ENCODE measurements around the gene RASA3.
"Not testable (repeated sequence)": the region's sequence is repeated elsewhere in the genome, so short reads cannot be mapped to it uniquely, and the experiment has no call there.

RASA3 gene

GRCh38 chr13:114132419-114133121 lies at the start of gene RASA3:
RASA3 (minus strand) TSS chr13:114132623; CDS start chr13:114132489, 134 bp downstream.
- no peak for DNase-seq (ENCODE audit: low read depth)

- DNase-seq (ENCODE audit: low read depth): no peak
Observed at GRCh38 chr13:114179087-114179658, 46.8 kb upstream of the RASA3 start, which contains the start of gene CFAP97D2. CFAP97D2 (plus strand) TSS chr13:114179257; CDS start chr13:114179331, 74 bp downstream.

- no peak for DNase-seq (ENCODE audit: low read depth)
Observed at GRCh38 chr13:114177245-114178010, 45.0 kb upstream of the RASA3 start.

- DNase-seq (ENCODE audit: low read depth): not testable (repeated sequence)
Observed at GRCh38 chr13:114176359-114176902, 44.0 kb upstream of the RASA3 start.

GRCh38 chr13:114174529-114174961 lies 42.1 kb upstream of the RASA3 start:
- peak; percentile 52 for DNase-seq (ENCODE audit: low read depth)

- no peak for DNase-seq (ENCODE audit: low read depth)
Observed at GRCh38 chr13:114173745-114174144, 41.3 kb upstream of the RASA3 start.

- DNase-seq (ENCODE audit: low read depth): no peak
Observed at GRCh38 chr13:114173272-114173671, 40.8 kb upstream of the RASA3 start.

GRCh38 chr13:114167885-114168284 lies 35.5 kb upstream of the RASA3 start:
- no peak for DNase-seq (ENCODE audit: low read depth)

- no peak for DNase-seq (ENCODE audit: low read depth)
Observed at GRCh38 chr13:114167426-114167825, 35.0 kb upstream of the RASA3 start.

- no peak for DNase-seq (ENCODE audit: low read depth)
Observed at GRCh38 chr13:114166381-114167131, 34.1 kb upstream of the RASA3 start.

- no peak for DNase-seq (ENCODE audit: low read depth)
Observed at GRCh38 chr13:114164681-114165429, 32.4 kb upstream of the RASA3 start.

GRCh38 chr13:114164053-114164452 lies 31.6 kb upstream of the RASA3 start:
- no peak for DNase-seq (ENCODE audit: low read depth)

GRCh38 chr13:114162533-114162922 lies 30.1 kb upstream of the RASA3 start:
- DNase-seq (ENCODE audit: low read depth): no peak

GRCh38 chr13:114161644-114162532 lies 29.5 kb upstream of the RASA3 start:
- no peak for DNase-seq (ENCODE audit: low read depth)

GRCh38 chr13:114161028-114161556 lies 28.7 kb upstream of the RASA3 start:
- DNase-seq (ENCODE audit: low read depth): no peak

- DNase-seq (ENCODE audit: low read depth): not testable (repeated sequence)
Observed at GRCh38 chr13:114158869-114159666, 26.6 kb upstream of the RASA3 start.

- no peak for DNase-seq (ENCODE audit: low read depth)
Observed at GRCh38 chr13:114157869-114158495, 25.6 kb upstream of the RASA3 start.
